GM23248 (cell line): ENCODE measurements around the gene NOTCH3. TPM values are rescaled to one million over a fixed set of nuclear protein-coding genes. Genes with fewer than 3 reads are reported as not detected.

Experiments used
- DNase-seq: peaks from one replicate; pipeline ENCODE4 v3.0.0-alpha.2; 2015
- H2AFZ ChIP-seq: fragments of 200-600 bp; sonication (generic); 2 replicates; pipeline ENCODE4 v1.6.1; 2016; ENCODE audit warnings: antibody characterized with exemption
- H3F3A ChIP-seq: fragments of 200-600 bp; sonication (generic); 2 replicates; pipeline ENCODE4 v1.6.1; 2016; ENCODE audit warnings: mild to moderate bottlenecking, antibody characterized with exemption, mixed run types; ENCODE audit not compliant: insufficient read depth
- H3K27ac ChIP-seq: fragments of 200-600 bp; sonication (generic); 2 replicates; pipeline ENCODE4 v1.5.1; 2016; ENCODE audit warnings: mild to moderate bottlenecking
- H3K27me3 ChIP-seq: fragments of 200-600 bp; sonication (generic); replicated peaks from 2 replicates; pipeline ENCODE4 v1.6.1; 2016; ENCODE audit warnings: mild to moderate bottlenecking; ENCODE audit not compliant: insufficient read depth
- H3K36me3 ChIP-seq: fragments of 200-600 bp; sonication (generic); 2 replicates; pipeline ENCODE4 v1.6.1; 2016; ENCODE audit warnings: low read depth, mild to moderate bottlenecking
- H3K4me1 ChIP-seq: fragments of 200-600 bp; sonication (generic); 2 replicates; pipeline ENCODE4 v1.6.1; 2016; ENCODE audit warnings: mild to moderate bottlenecking; ENCODE audit not compliant: insufficient read depth
- H3K4me2 ChIP-seq: fragments of 200-600 bp; sonication (generic); one replicate; pipeline ENCODE4 v1.6.1; 2016; ENCODE audit warnings: mild to moderate bottlenecking; ENCODE audit not compliant: unreplicated experiment
- H3K4me3 ChIP-seq: fragments of 200-600 bp; sonication (generic); 2 replicates; pipeline ENCODE4 v1.5.1; 2016; ENCODE audit warnings: mild to moderate bottlenecking
- H3K79me2 ChIP-seq: fragments of 200-600 bp; sonication (generic); 2 replicates; pipeline ENCODE4 v1.6.1; 2016; ENCODE audit warnings: mild to moderate bottlenecking; ENCODE audit not compliant: insufficient read depth
- H3K9ac ChIP-seq: fragments of 200-600 bp; sonication (generic); 2 replicates; pipeline ENCODE4 v1.6.1; 2016; ENCODE audit warnings: mild to moderate bottlenecking
- H3K9me2 ChIP-seq: fragments of 200-600 bp; sonication (generic); 2 replicates; pipeline ENCODE4 v1.6.1; 2016; ENCODE audit warnings: mixed run types, mild to moderate bottlenecking, moderate library complexity; ENCODE audit not compliant: insufficient read depth
- H3K9me3 ChIP-seq: fragments of 200-600 bp; sonication (generic); one replicate; pipeline ENCODE4 v1.6.1; 2017; ENCODE audit warnings: low read depth
- H4K20me1 ChIP-seq: fragments of 200-600 bp; sonication (generic); 2 replicates; pipeline ENCODE4 v1.6.0; 2016; ENCODE audit not compliant: insufficient read depth
- EZH2 ChIP-seq: fragments of 200-600 bp; sonication (generic); IDR thresholded peaks from 2 replicates; pipeline ENCODE4 v1.6.1; 2018; ENCODE audit warnings: antibody characterized with exemption, mild to moderate bottlenecking; ENCODE audit not compliant: insufficient read depth, poor library complexity, severe bottlenecking
- EZH2phosphoT487 ChIP-seq: fragments of 200-600 bp; sonication (generic); IDR thresholded peaks from 2 replicates; pipeline ENCODE4 v1.6.1; 2018; ENCODE audit warnings: antibody characterized with exemption, moderate library complexity, mild to moderate bottlenecking, low read depth; ENCODE audit not compliant: insufficient read depth
- WGBS, 2 experiments: methylation state at CpG; one replicate each; pipeline ENCODE4 v1.1.6; 2015 to 2017; ENCODE audit warnings: low lambda C conversion rate in 2 of 2, low coverage in 1 of 2; ENCODE audit errors: missing lambda C conversion rate in 2 of 2; 5-methylcytosine and 5-hydroxymethylcytosine counted together
- in situ Hi-C: fragments of 300-500 bp; cut with MboI; formaldehyde crosslinking; loops from 2 replicates; pipeline ENCODE4 v1.15.0; 2020
- microRNA-seq: library from miRNA; unstranded; fragments of <30 nt; microRNA quantifications from one replicate; pipeline ENCODE4, GENCODE V29; 2016; ENCODE audit warnings: borderline number of aligned reads
- polyA plus RNA-seq: library from polyadenylated mRNA; unstranded; fragments of >200 nt; fragmentation: Nextera tagmentation; extraction: Ambion mirVana; gene quantifications from 2 replicates; pipeline ENCODE4 v1.2.1, GENCODE V29; 2016
- small RNA-seq: library from RNA; depleted of rRNA; stranded (forward); fragments of <200 nt; gene quantifications from one replicate; pipeline ENCODE3, GENCODE V24; 2014; ENCODE audit warnings: low read depth, low replicate concordance
- total RNA-seq: library from RNA; depleted of rRNA; stranded (reverse); fragments of >200 nt; shearing (Covaris generic); gene quantifications from 2 replicates; pipeline ENCODE4 v1.2.3, GENCODE V29; 2014; rRNA removed

The NOTCH3 gene
- total and polyA plus RNA-seq, 2 experiments from 2014 or later = 16.0 to 66.9 TPM

DNA sequence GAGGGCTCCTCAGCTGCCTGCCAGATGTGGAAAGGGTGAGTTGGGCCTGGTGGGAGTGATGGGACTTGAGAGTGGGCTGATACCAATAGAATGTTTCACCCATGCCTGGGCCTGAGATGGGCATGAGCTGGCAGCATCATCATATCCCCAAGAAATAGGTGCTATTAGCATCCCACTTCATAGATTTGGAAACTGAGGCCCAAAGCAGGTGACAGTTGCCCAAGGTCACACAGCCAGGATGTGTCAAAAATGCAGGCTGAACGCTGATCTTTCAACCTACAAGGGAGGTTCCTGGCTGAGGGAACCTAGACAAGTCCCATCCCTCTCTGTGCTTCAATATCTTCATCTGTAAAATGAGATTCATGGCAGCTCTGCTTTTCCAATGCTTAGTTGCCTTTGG, 89.0 kb downstream of the NOTCH3 start:
- peaks cover 5% of the 10 kb centered on the region; the same call in 1 of the 2 replicates for H3K4me1 ChIP-seq
- H3K27me3 ChIP-seq = no peaks in the 10 kb centered on the region
- no peak overlapping the region for H2AFZ ChIP-seq
- H3K27ac ChIP-seq = no peak overlapping the region
- no peaks in the 10 kb centered on the region for H3K9me2 ChIP-seq
- H3K4me3 ChIP-seq = no peak overlapping the region
- no peaks in the 10 kb centered on the region for H3K9me3 ChIP-seq
- in situ Hi-C loops = no loop called here
- peaks cover 39% of the 10 kb centered on the region for H3K79me2 ChIP-seq
- H3F3A ChIP-seq = peaks cover 36% of the 10 kb centered on the region
- H3K36me3 ChIP-seq = peaks cover 24% of the 10 kb centered on the region
- H3K9ac ChIP-seq = no peak overlapping the region
- H4K20me1 ChIP-seq = no peaks in the 10 kb centered on the region
- DNase-seq = no peak
- WGBS, 2 experiments = 94 to 100% methylated on average over 1 of the region's 1 CpG
- TF ChIP-seq EZH2phosphoT487 (no peak), EZH2 (no peak)
- no peak overlapping the region for H3K4me2 ChIP-seq

DNA sequence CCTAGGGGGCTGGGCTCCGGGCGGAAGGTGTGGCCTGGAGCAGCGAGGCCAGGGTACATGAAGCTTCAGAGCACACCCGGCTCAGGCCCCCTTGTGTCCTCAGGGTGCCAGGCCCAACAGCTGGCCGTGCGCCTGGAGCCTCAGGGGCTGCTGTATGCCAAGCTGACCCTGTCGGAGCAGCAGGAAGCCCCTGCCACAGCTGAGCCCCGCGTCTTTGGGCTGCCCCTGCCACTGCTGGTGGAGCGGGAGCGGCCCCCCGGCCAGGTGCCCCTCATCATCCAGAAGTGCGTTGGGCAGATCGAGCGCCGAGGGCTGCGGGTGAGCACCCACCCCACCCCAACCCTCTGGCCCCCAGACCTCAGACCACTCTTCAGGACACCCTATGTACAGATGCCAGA, 90.4 kb downstream of the NOTCH3 start:
- in situ Hi-C loops = no loop called here
- no peaks in the 10 kb centered on the region for H3K27me3 ChIP-seq
- peaks cover 36% of the 10 kb centered on the region for H3F3A ChIP-seq
- peaks cover 42% of the 10 kb centered on the region for H3K79me2 ChIP-seq
- peaks cover 5% of the 10 kb centered on the region; the same call in 1 of the 2 replicates for H3K4me1 ChIP-seq
- H3K4me3 ChIP-seq = no peak overlapping the region
- no peak overlapping the region for H3K4me2 ChIP-seq
- H3K9ac ChIP-seq = no peak overlapping the region
- H3K36me3 ChIP-seq = peaks cover 24% of the 10 kb centered on the region
- 91 to 98% methylated on average over 7 to 17 of the region's 17 CpGs for WGBS, 2 experiments
- no peaks in the 10 kb centered on the region for H3K9me3 ChIP-seq
- DNase-seq = no peak
- no peaks in the 10 kb centered on the region for H4K20me1 ChIP-seq
- no peak overlapping the region for H2AFZ ChIP-seq
- no peak overlapping the region for H3K27ac ChIP-seq
- no peak for TF ChIP-seq EZH2phosphoT487
- TF ChIP-seq EZH2 = no peak
- H3K9me2 ChIP-seq = no peaks in the 10 kb centered on the region

DNA sequence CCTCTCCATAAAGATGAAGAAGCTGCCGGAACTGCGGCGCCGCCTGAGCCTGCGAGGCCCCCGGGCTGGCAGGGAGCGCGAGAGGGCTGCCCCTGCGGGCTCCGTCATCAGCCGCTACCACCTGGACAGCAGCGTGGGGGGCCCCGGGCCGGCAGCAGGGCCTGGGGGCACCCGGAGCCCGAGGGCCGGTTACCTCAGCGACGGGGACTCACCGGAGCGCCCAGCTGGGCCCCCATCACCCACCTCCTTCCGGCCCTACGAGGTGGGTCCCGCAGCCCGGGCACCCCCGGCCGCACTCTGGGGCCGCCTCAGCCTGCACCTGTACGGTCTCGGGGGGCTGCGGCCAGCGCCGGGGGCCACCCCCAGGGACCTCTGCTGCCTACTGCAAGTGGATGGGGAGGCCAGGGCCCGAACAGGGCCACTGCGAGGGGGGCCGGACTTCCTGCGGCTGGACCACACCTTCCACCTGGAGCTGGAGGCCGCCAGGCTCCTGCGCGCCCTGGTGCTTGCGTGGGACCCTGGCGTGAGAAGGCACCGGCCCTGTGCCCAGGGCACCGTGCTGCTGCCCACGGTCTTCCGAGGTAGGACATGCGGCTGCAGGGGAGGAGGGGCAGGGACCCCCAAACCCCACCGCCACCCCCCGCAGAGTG, 90.9 kb downstream of the NOTCH3 start:
- WGBS, 2 experiments = 91% methylated on average over 37 to 43 of the region's 49 CpGs
- H3K4me1 ChIP-seq = peaks cover 5% of the 10 kb centered on the region; the same call in 1 of the 2 replicates

More for the DNA sequence above, 90.9 kb downstream of the NOTCH3 start:
- Histone ChIP-seq H3K27ac (no peak overlapping the region), H3K36me3 (peaks cover 24% of the 10 kb centered on the region), H2AFZ (no peak overlapping the region), H3K79me2 (peaks cover 42% of the 10 kb centered on the region), H4K20me1 (no peaks in the 10 kb centered on the region), H3K9ac (no peak overlapping the region), H3K4me2 (no peak overlapping the region), H3K4me3 (no peak overlapping the region), H3F3A (peaks cover 34% of the 10 kb centered on the region), H3K27me3 (no peaks in the 10 kb centered on the region), H3K9me3 (no peaks in the 10 kb centered on the region), H3K9me2 (no peaks in the 10 kb centered on the region)
- DNase-seq = no peak
- in situ Hi-C loops = no loop called here
- TF ChIP-seq EZH2phosphoT487 (no peak), EZH2 (no peak)

Small RNAs within 50 kb of the gene (microRNA-seq; reads per million reads assigned to microRNA genes)
- not detected for gene MIR6795

Small RNAs within 50 kb of the gene (small RNA-seq; reads per million reads assigned to genes)
- gene MIR6795 (not detected), gene RNU6-782P (not detected)

Other genes starting within 250 kb of the NOTCH3 start
- gene SLC1A6, start 221.1 kb downstream of the NOTCH3 start, total RNA-seq = not detected in 2 replicates
- not detected in 2 replicates for gene SLC1A6, start 221.1 kb downstream of the NOTCH3 start, polyA plus RNA-seq
- gene CASP14, start 151.5 kb downstream of the NOTCH3 start, total RNA-seq = not detected in 2 replicates
- gene CASP14, start 151.5 kb downstream of the NOTCH3 start, polyA plus RNA-seq = not detected in 2 replicates
- gene OR1I1, start 118.8 kb downstream of the NOTCH3 start, total RNA-seq = not detected in 2 replicates
- gene OR1I1, start 118.8 kb downstream of the NOTCH3 start, polyA plus RNA-seq = not detected in 2 replicates
- 104 and 113 TPM in 2 replicates for gene SYDE1, start 93.6 kb downstream of the NOTCH3 start, total RNA-seq
- 15.6 and 16.2 TPM in 2 replicates for gene SYDE1, start 93.6 kb downstream of the NOTCH3 start, polyA plus RNA-seq
- gene EPHX3, start 31.5 kb upstream of the NOTCH3 start, total RNA-seq = not detected in 2 replicates
- not detected in 2 replicates for gene EPHX3, start 31.5 kb upstream of the NOTCH3 start, polyA plus RNA-seq
- 9.0 and 20.2 TPM in 2 replicates for gene BRD4, start 131.5 kb upstream of the NOTCH3 start, total RNA-seq
- gene BRD4, start 131.5 kb upstream of the NOTCH3 start, polyA plus RNA-seq = 17.5 and 18.6 TPM in 2 replicates
- gene AKAP8, start 178.8 kb upstream of the NOTCH3 start, total RNA-seq = 13.4 and 19.7 TPM in 2 replicates
- 14.6 and 14.8 TPM in 2 replicates for gene AKAP8, start 178.8 kb upstream of the NOTCH3 start, polyA plus RNA-seq
- gene AKAP8L, start 218.0 kb upstream of the NOTCH3 start, total RNA-seq = 37.4 and 38.3 TPM in 2 replicates
- gene AKAP8L, start 218.0 kb upstream of the NOTCH3 start, polyA plus RNA-seq = 21.5 and 21.9 TPM in 2 replicates
- 18.8 and 22.0 TPM in 2 replicates for gene WIZ, start 249.0 kb upstream of the NOTCH3 start, total RNA-seq
- 6.1 and 6.9 TPM in 2 replicates for gene WIZ, start 249.0 kb upstream of the NOTCH3 start, polyA plus RNA-seq